CD4-positive, alpha-beta T cell treated with Interferon gamma for 1 hour (primary cell): Measurements from ENCODE around the gene UFD1.
A peak's percentile ranks its signal among the peaks of the same experiment; 100 is the strongest.

Experiments used
- DNase-seq: peaks from one replicate; pipeline ENCODE4 v3.0.0-alpha.2; 2020

UFD1 gene

GRCh38 chr22:19478901-19479354 is at the start of gene UFD1:
Gene UFD1, minus strand, starts transcription at chr22:19479193. Its CDS starts 108 bp downstream, at chr22:19479085.
- peak; percentile 82 for DNase-seq

- DNase-seq, result no peak
Observed at GRCh38 chr22:19527861-19528417, 48.9 kb upstream of the UFD1 start.

- no peak for DNase-seq
Observed at GRCh38 chr22:19527321-19527721, 48.3 kb upstream of the UFD1 start.

- no peak for DNase-seq
Observed at GRCh38 chr22:19526702-19527111, 47.7 kb upstream of the UFD1 start.

- DNase-seq, result no peak
Observed at GRCh38 chr22:19526076-19526701, 47.2 kb upstream of the UFD1 start.

- no peak for DNase-seq
Observed at GRCh38 chr22:19525666-19526065, 46.7 kb upstream of the UFD1 start.

GRCh38 chr22:19525116-19525660 is 46.2 kb upstream of the UFD1 start:
- no peak for DNase-seq

GRCh38 chr22:19524170-19525115 is 45.5 kb upstream of the UFD1 start, which contains the start of gene CLDN5:
Gene CLDN5, minus strand, starts transcription at chr22:19524410. Its CDS starts 155 bp downstream, at chr22:19524255.
- no peak for DNase-seq

- DNase-seq, result no peak
Observed at GRCh38 chr22:19523240-19524169, 44.5 kb upstream of the UFD1 start.

- no peak for DNase-seq
Observed at GRCh38 chr22:19522881-19523239, 43.9 kb upstream of the UFD1 start.

GRCh38 chr22:19522190-19522880 is 43.3 kb upstream of the UFD1 start:
- DNase-seq, result no peak

- no peak for DNase-seq
Observed at GRCh38 chr22:19520566-19521305, 41.7 kb upstream of the UFD1 start.

- DNase-seq, result no peak
Observed at GRCh38 chr22:19520007-19520406, 41.0 kb upstream of the UFD1 start.

GRCh38 chr22:19519041-19519926 is 40.3 kb upstream of the UFD1 start:
- DNase-seq, result no peak

GRCh38 chr22:19518635-19519034 is 39.6 kb upstream of the UFD1 start:
- no peak for DNase-seq

GRCh38 chr22:19517919-19518611 is 39.1 kb upstream of the UFD1 start:
- DNase-seq, result no peak

- DNase-seq, result no peak
Observed at GRCh38 chr22:19517171-19517500, 38.1 kb upstream of the UFD1 start.

GRCh38 chr22:19516378-19517170 is 37.6 kb upstream of the UFD1 start:
- DNase-seq, result no peak
